Measurements from ENCODE around the gene GNG7.

DNA sequence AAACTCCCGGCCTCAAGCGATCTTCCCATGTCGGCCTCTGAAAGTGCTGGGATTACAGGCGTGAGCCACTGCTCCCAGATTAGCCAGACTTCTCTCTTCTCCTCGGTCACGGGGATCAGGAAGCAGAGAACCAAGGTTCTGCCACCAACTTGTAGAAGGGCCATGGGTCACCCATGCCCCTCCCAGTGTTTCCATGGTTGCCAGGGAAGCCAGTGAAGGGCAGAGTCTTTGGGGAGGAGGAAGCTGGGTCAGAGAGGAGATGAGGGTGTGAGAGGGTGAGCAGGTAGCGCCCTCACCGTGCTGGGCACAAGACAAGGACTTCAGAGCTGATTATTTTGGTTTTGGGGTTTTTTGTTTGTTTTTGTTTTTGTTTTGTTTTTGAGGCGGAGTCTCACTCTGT is 77.1 kb downstream of the GNG7 start:
- TF ChIP-seq TAF1 (IDR thresholded peaks at IDR 0.05; ENCODE audit: borderline replicate concordance, low read depth, low read length): no peak
- TF ChIP-seq, protein P1, sequence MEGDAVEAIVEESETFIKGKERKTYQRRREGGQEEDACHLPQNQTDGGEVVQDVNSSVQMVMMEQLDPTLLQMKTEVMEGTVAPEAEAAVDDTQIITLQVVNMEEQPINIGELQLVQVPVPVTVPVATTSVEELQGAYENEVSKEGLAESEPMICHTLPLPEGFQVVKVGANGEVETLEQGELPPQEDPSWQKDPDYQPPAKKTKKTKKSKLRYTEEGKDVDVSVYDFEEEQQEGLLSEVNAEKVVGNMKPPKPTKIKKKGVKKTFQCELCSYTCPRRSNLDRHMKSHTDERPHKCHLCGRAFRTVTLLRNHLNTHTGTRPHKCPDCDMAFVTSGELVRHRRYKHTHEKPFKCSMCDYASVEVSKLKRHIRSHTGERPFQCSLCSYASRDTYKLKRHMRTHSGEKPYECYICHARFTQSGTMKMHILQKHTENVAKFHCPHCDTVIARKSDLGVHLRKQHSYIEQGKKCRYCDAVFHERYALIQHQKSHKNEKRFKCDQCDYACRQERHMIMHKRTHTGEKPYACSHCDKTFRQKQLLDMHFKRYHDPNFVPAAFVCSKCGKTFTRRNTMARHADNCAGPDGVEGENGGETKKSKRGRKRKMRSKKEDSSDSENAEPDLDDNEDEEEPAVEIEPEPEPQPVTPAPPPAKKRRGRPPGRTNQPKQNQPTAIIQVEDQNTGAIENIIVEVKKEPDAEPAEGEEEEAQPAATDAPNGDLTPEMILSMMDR (IDR thresholded peaks at IDR 0.05): no peak
